HepG2 (cell line): ENCODE measurements around the gene CDC42BPG. TPM values are rescaled to one million over a fixed set of nuclear protein-coding genes. Genes with fewer than 3 reads are reported as not detected.

Experiments
- DBP ChIP-seq: sonication (generic); formaldehyde crosslinking; IDR thresholded peaks from 2 replicates; pipeline ENCODE4 v1.4.0; 2020; ENCODE audit warnings: missing genetic modification reagents; ENCODE audit errors: not compliant biosample characterization
- E2F5 ChIP-seq: sonication (generic); formaldehyde crosslinking; conservative IDR thresholded peaks from 2 replicates; pipeline ENCODE4 v1.4.0; 2020; ENCODE audit warnings: missing genetic modification reagents
- FOXA1 ChIP-seq, 2 experiments: fragments of 450-650 bp in 1 of 2; sonication (generic) in 1 of 2; formaldehyde crosslinking in 1 of 2; IDR thresholded peaks; 2 replicates each; pipeline versions ENCODE4 v1.4.0 to v1.6.1; 2016 to 2020; ENCODE audit warnings: missing genetic modification reagents in 1 of 2
- GLI4 ChIP-seq: sonication (generic); formaldehyde crosslinking; IDR thresholded peaks from 2 replicates; pipeline ENCODE4 v1.5.1; 2020; ENCODE audit warnings: missing genetic modification reagents, mild to moderate bottlenecking, moderate library complexity, borderline replicate concordance
- HMGXB3 ChIP-seq: sonication (generic); formaldehyde crosslinking; IDR thresholded peaks from 2 replicates; pipeline ENCODE4 v1.4.0; 2020; ENCODE audit warnings: missing genetic modification reagents, borderline replicate concordance
- HNRNPH1 ChIP-seq: fragments of 200-400 bp; formaldehyde crosslinking; optimal IDR thresholded peaks from 2 replicates; pipeline ENCODE3; 2017; ENCODE audit warnings: mild to moderate bottlenecking, low read depth, low read length
- KDM5A ChIP-seq: fragments of 200-600 bp; sonication (generic); IDR thresholded peaks from 2 replicates; pipeline ENCODE4 v1.7.0; 2018; ENCODE audit warnings: antibody characterized with exemption, mild to moderate bottlenecking, low read length, borderline replicate concordance
- LRRFIP1 ChIP-seq: sonication (generic); formaldehyde crosslinking; conservative IDR thresholded peaks from 2 replicates; pipeline ENCODE4 v1.4.0; 2020; ENCODE audit warnings: missing genetic modification reagents
- MEIS2 ChIP-seq: sonication (generic); formaldehyde crosslinking; IDR thresholded peaks from 2 replicates; pipeline ENCODE4 v1.9.0; 2021; ENCODE audit warnings: mild to moderate bottlenecking, missing genetic modification reagents
- NFKBIZ ChIP-seq: IDR thresholded peaks from 2 replicates; pipeline ENCODE4 v1.6.1; 2018; ENCODE audit warnings: missing genetic modification reagents, missing compliant biosample characterization
- PCBP1 ChIP-seq: fragments of 200-400 bp; formaldehyde crosslinking; IDR thresholded peaks from 2 replicates; pipeline ENCODE4 v1.6.1; 2017; ENCODE audit warnings: mild to moderate bottlenecking, low read depth, low read length, borderline replicate concordance
- REL ChIP-seq: sonication (generic); formaldehyde crosslinking; conservative IDR thresholded peaks from 2 replicates; pipeline ENCODE4 v1.8.0; 2022; ENCODE audit warnings: mild to moderate bottlenecking, missing genetic modification reagents, moderate library complexity
- RFX1 ChIP-seq: fragments of 450-650 bp; IDR thresholded peaks from 2 replicates; pipeline ENCODE4 v1.6.1; 2017
- SP4 ChIP-seq: sonication (generic); formaldehyde crosslinking; IDR thresholded peaks from 2 replicates; pipeline ENCODE4 v1.8.1; 2023; ENCODE audit warnings: mild to moderate bottlenecking, missing genetic modification reagents
- STAG1 ChIP-seq: sonication (generic); formaldehyde crosslinking; IDR thresholded peaks from 2 replicates; pipeline ENCODE4 v1.4.0; 2020; ENCODE audit warnings: missing genetic modification reagents
- TP53 ChIP-seq: sonication (generic); formaldehyde crosslinking; conservative IDR thresholded peaks from 2 replicates; pipeline ENCODE4 v1.4.0; 2020; ENCODE audit warnings: missing genetic modification reagents
- ZBTB49 ChIP-seq: sonication (generic); formaldehyde crosslinking; IDR thresholded peaks from 2 replicates; pipeline ENCODE4 v1.4.0; 2020; ENCODE audit warnings: missing genetic modification reagents, borderline replicate concordance
- ZNF264 ChIP-seq: sonication (generic); formaldehyde crosslinking; IDR thresholded peaks from 2 replicates; pipeline ENCODE4 v1.4.0; 2020; ENCODE audit warnings: missing genetic modification reagents
- polyA plus RNA-seq, 8 experiments: library from polyadenylated mRNA; depleted of rRNA in 3 of 8; stranded (reverse) in 7 of 8; unstranded in 1 of 8; fragments of >200 nt; fragmentation: Illumina TruSeq in 4 of 8; extraction: Trizol in 4 of 8; gene quantifications; 2 replicates each; pipeline versions ENCODE4 v1.2.1 to v1.2.3, GENCODE V29; 2011 to 2016; ENCODE audit warnings: low read depth in 4 of 8, missing spikeins in 1 of 8, mixed read lengths in 1 of 8; ENCODE audit not compliant: insufficient read depth in 1 of 8
- total RNA-seq, 5 experiments: library from RNA; depleted of rRNA; stranded (reverse); fragments of >200 nt; fragmentation: Illumina TruSeq; extraction: Trizol; gene quantifications; 2 replicates each; pipeline ENCODE4 v1.2.3, GENCODE V29; 2016; ENCODE audit warnings: low read depth in 1 of 5

Gene CDC42BPG
- total and polyA plus RNA-seq, 2 of the 13 experiments (the other 11 are each of a cell fraction or from before 2014, with no cell fraction given): 0.55 to 1.4 TPM

- no peak for TF ChIP-seq HMGXB3
- TF ChIP-seq KDM5A: no peak
- TF ChIP-seq LRRFIP1 (CRISPR knock-in tag): no peak
- TF ChIP-seq MEIS2 (CRISPR knock-in tag): 0 out of 2 replicates have a peak, but pooled peaks have one; percentile 26
- TF ChIP-seq E2F5 (CRISPR knock-in tag): no peak
- no peak for TF ChIP-seq GLI4 (CRISPR knock-in tag)
- TF ChIP-seq ZBTB49 (CRISPR knock-in tag): no peak
- TF ChIP-seq REL: no peak
- no peak for TF ChIP-seq ZNF264 (CRISPR knock-in tag)
- TF ChIP-seq STAG1 (CRISPR knock-in tag): peak; percentile 86
- no peak for TF ChIP-seq NFKBIZ
- TF ChIP-seq DBP (CRISPR knock-in tag): no peak
- no peak for TF ChIP-seq HNRNPH1
- TF ChIP-seq TP53 (CRISPR knock-in tag): 0 out of 2 replicates have a peak, but pooled peaks have one; percentile 51
- TF ChIP-seq PCBP1: 0 out of 2 replicates have a peak, but pooled peaks have one; percentile 51
- TF ChIP-seq FOXA1 (IDR thresholded peaks at IDR 0.05): no peak
- TF ChIP-seq FOXA1 (CRISPR knock-in tag; IDR thresholded peaks at IDR 0.05): no peak
- no peak for TF ChIP-seq SP4 (CRISPR knock-in tag)
- no peak for TF ChIP-seq RFX1
These were observed 56.7 kb downstream of the CDC42BPG start (continued) for GRCh38 chr11:64787526-64788320.
